ENCODE measurements around the gene DHRS12.

Gene DHRS12, protein sequence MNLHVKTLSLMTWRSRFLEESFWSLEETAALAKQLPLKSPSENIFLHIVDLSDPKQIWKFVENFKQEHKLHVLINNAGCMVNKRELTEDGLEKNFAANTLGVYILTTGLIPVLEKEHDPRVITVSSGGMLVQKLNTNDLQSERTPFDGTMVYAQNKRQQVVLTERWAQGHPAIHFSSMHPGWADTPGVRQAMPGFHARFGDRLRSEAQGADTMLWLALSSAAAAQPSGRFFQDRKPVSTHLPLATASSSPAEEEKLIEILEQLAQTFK

DNA sequence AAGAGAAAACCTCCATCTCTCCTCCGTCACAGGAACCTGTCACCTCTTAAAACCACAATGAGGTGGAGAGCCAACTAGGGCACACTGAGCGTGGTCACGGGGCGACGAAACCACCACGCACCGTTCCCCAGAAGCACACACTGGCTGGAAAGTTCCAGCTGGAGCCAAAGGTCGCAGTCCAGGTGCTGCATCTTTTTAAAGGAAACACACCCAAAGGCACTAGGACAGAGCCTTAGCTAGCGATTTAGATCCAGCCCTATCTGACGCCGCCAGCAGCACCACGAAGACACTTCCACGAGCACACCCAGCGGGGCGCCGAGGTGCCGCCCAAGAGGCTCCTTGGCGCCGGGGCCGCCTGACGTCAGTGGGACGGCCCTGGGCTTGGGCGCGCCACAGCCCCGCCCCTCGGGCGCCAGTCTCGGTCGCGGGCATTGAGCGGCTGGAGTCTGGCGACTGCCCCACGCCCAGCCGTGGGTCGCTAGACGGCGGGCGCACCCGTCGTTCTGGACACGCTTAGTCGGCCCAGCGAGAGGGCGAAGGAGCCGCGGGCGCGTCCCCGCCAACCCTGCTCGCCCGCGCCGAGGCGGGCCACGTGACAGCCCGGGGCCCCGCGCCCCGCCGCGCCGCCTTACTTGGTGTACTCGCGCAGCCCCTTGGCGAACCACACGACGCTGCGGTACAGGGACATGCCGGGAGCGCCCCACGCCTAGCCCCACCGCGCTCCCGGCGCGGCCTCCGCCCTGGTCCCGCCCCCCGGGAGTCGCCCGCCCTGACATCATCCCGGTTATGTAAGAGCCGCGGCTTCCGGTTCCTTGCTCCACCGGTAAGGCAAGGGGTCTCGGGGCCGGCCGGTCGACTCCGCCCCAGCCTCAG is at the start of gene DHRS12:
Gene DHRS12 (minus strand): TSS at position 742 of the 873 bp plus-strand sequence. CDS start 4,504 bp downstream, outside the sequence.
- no peak for DNase-seq (ENCODE audit: low read depth, low spot score)
- H3K27ac ChIP-seq: peak within 1 kb of the TSS; percentile 92

DNA sequence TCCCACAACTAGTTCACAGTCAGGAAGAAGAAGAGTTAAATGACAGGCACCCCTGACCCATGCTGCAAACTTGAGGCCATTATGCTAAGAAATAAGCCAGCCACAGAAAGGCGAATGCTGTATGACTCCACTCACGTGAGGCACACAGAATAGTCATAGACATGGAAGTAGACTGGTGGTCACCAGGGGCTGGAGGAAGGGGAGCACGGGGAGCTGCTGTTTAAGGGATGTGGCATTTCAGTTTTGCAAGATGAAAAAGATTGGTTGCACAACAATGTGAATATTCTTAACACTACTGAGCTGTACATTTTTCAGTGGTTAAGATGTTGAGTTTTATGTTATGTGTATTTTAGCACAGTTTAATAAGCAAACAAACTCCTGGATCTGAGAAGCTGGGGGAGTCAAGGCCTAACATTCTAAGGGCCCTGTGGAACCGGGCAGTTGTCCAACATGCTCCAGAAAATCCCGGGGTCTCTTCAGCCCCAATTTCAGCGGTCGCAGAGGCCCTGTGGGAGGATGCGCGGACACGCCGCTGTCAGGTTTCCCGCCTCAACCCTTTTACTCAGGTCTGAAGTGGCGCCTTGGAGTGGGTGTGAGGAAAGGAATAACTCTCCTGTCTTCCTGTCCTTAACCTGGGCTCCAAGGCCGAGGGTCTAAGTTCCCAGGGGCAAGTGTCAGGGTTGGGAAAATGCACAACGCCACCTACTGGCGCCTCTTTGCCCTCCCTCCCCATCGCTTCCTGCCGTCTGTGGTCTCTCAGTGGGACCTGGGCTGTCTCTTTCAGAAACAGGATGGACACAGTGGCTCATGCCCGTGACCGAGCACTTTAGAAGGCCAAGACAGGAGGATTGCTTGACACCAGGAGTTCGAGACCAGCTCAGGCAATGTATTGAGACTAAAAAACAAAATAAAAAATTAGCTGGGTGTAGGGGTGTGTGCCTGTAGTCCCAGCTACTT is 45.5 kb upstream of the DHRS12 start:
- DNase-seq (ENCODE audit: low read depth, low spot score): no peak
- H3K27ac ChIP-seq: no peak overlapping the region

- no peak for DNase-seq (ENCODE audit: low read depth, low spot score)
- no peak overlapping the region for H3K27ac ChIP-seq
Observed at GRCh38 chr13:51848674-51849073, 44.7 kb upstream of the DHRS12 start.

- no peak for DNase-seq (ENCODE audit: low read depth, low spot score)
- no peak overlapping the region for H3K27ac ChIP-seq
Observed at GRCh38 chr13:51846756-51847155, 42.8 kb upstream of the DHRS12 start.

GRCh38 chr13:51845574-51846318 is 41.8 kb upstream of the DHRS12 start:
- no peak overlapping the region for H3K27ac ChIP-seq
- DNase-seq (ENCODE audit: low read depth, low spot score): no peak

DNA sequence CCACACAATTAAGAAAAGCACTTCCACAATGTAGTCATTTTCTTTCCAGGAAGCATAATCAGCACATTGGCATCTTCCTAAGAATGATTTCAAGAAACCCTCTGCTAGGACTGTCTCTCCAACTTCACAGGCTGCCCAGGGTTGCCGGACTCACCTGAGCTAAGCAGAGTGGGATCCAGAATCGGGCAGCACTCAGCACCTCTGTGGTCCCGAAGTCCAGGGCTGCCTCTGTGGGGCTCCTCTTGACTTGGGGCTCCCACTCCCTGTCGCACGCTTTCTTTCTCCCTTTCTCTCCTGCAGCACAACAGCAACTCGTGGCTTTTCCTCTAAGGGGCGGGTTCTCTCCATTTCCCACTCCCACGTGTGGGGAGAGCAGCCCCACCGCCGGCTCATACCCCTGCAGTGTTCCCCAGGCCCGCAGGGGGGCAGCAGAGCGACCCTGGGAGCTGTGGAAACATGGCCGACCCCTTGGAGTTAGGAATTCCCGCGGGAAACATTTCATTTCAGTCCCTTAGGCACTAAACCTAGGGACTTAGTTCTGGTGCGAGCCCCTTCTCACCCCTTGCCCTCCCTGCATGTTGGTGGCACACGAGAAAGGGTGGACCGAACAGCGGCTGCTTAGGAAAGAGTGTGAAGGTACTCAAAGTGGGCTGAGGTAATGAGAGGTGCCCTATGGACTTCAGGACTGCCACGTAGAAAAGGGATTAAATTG is 41.1 kb upstream of the DHRS12 start, which contains the start of gene TMEM272:
Gene TMEM272 (minus strand): TSS at position 316 of the 712 bp plus-strand sequence. CDS start 6,647 bp downstream, outside the sequence.
- no peak within 1 kb of the TSS for H3K27ac ChIP-seq
- no peak for DNase-seq (ENCODE audit: low read depth, low spot score)

DNA sequence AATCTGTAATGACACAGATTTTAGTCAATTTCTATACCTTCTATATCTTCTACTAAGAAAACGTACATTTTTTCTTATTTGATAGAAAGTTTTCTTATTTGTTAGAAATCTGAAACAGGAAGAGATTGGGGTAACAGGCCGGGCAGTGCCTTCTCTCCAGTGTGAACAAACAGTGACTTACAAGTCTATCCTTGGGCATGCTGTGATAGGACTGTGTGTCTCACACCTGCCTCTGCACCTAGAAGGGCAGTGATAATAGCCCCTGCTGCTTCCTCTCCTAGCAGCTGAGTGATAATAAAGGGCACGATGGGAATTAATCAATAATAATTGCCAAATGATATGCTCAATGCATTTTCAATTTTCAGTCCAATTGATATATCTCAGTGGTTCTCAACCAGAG is 39.6 kb upstream of the DHRS12 start:
- DNase-seq (ENCODE audit: low read depth, low spot score): no peak
- no peak overlapping the region for H3K27ac ChIP-seq

- DNase-seq (ENCODE audit: low read depth, low spot score): no peak
- no peak overlapping the region for H3K27ac ChIP-seq
Observed at GRCh38 chr13:51841732-51842131, 37.8 kb upstream of the DHRS12 start.

GRCh38 chr13:51840917-51841316 is 37.0 kb upstream of the DHRS12 start:
- H3K27ac ChIP-seq: no peak overlapping the region
- DNase-seq (ENCODE audit: low read depth, low spot score): no peak

DNA sequence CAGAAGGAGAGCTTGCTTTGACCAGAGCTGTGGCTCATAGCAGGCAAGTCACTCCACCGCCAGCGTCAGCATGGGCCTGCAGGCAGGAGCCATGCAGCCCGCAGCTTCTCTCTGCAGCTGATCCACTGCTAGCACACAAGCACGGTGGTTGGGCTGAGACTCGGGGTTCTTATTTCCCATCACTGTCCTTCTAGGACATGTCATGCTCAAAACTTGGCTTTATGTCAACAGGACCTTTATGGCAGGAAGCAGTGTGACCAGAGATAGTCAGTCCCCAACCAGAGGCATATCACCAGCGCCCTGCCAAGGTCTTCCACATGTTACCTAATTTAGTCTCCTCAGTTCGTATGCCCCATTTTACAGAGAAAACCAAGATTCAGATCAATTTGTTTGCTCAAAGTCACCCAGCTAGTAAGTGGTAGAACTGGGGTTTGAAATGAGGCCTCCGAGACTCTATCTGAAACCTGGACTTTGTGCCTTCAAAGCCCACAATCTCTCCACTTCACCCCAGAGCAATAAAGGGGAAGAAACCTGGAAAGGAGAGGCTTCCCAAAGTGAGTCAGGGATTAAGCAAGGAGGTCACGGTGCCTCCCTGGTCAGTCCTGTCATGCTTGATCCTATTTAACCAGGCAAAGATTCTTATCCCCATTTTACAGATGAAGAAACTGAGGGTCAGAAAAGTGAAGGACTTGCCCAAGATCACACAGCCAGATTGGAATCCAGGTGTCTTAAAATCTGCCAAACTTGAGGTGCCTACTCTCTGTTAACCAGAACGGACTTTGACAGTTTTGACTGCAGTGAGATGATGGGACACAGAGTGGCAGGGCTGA is 36.0 kb upstream of the DHRS12 start:
- DNase-seq (ENCODE audit: low read depth, low spot score): no peak
- no peak overlapping the region for H3K27ac ChIP-seq

- DNase-seq (ENCODE audit: low read depth, low spot score): no peak
- H3K27ac ChIP-seq: no peak overlapping the region
Observed at GRCh38 chr13:51838240-51838846, 34.4 kb upstream of the DHRS12 start.

DNA sequence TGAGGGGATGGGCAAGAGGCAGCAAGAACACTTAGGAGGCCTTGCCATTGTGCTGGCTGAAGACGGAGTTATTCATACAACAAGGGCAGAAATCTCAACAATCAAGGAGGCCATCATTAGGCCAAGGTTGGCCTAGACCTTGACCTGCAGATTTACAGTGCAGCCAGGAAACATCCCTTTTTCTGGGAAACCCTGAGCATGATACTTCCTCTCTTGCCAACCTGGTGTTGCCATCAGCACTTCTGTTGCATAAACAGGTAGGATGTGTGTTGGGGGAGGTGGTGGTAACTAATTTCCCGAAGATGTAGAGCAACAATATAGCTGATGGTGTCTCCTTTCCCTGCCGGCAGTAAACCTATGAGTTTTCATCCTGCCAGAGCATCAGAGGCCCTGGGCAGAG is 33.1 kb upstream of the DHRS12 start:
- DNase-seq (ENCODE audit: low read depth, low spot score): no peak
- no peak overlapping the region for H3K27ac ChIP-seq

DNA sequence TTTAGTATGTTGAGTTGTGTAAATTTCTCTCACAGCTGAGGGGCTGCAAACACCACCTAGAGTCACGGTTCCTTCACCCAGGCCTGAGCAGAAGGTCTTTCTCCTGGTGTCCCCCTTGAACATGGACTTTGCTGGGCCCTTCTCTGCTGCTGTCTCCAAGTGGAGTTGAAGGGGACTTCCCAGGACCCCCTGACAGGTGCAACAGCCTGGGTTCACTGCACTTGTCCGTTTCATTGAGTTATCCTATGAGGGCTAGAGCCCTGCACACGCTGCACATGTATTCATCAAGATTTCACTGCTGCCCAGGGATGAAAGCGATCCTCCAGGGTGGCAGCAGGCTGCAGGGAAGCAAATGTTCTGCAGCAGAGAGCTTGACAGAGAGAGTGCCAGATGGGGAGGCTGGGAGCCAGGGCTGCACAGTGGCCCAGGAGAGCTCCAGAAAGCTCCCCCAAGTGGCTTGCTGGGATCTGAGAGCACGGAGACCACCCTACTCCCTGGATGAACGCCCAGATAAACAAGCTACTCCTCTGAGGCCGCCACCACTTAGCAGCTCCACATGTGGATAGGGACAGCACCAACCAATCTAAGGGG is 30.7 kb upstream of the DHRS12 start:
- DNase-seq (ENCODE audit: low read depth, low spot score): no peak
- H3K27ac ChIP-seq: no peak overlapping the region

DNA sequence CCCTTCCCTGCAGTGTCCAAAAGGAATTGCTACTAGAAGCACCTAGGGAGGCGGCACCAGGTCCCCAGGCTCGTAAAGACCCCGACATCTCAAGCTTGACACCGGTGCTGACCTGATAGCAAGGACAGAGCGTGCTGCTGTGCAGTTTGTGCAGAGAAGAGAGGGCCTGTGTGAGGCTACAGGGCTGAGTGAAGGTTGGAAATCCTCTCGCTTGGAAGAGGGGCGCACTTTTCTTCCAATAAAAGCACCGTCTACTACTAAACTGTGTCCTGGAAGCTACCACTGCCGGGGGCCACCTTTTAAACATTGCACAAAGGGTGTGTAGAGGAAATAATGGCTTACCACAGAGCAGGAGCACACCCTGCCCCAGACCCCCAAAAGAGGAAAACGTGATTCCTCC is 30.0 kb upstream of the DHRS12 start:
- H3K27ac ChIP-seq: no peak overlapping the region
- no peak for DNase-seq (ENCODE audit: low read depth, low spot score)

DNA sequence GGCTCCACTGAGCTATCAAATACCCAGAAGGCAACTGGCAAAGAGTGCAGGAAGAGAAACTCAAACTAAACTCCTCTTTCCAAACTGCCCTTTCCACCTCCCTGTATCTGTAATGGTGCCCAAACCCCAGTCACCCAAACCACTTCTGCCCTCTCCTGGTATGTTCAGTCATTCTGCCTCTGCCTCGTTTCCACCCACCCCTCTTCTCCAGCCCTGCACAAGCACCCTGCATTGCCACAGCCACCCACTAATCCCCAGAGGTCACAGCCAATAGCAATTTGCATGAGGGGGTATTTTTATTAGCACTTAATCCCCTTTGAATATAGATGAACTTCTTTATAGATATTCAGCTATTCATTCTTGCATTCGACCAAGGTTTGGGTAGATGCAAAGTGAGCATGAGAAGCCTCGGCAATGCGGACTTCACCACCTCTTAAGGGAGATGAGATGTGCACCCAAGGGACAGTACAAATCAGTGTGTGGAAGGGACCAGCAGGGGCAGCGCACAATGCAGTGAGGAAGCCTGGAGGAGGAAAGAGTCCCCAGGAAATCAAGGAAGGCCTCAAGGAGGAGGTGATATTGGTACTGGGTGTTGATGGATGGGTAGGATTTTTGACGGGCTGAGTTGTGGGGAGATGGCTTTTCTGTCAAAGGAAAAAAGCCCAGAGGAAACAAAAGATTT is 28.6 kb upstream of the DHRS12 start:
- no peak overlapping the region for H3K27ac ChIP-seq
- no peak for DNase-seq (ENCODE audit: low read depth, low spot score)

DNA sequence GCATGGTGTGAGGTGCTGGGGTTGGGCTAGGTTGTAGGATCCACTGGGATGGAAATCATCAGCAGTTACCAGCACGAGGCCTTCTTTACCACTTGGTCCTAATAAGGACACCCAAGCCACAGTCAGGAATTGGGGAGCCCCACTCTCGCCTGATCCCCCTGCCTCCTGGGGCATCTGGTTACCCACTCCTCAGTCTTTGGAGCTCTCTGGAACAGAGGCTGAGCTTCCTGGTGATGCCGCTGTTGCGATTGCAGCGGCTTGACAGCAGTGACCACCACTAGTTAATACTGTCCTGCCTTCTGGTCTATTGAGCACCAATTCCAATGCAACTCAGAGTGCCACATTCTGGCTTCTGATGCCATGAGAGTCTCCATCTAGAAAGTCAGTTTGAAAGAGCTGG is 27.6 kb upstream of the DHRS12 start:
- DNase-seq (ENCODE audit: low read depth, low spot score): no peak
- H3K27ac ChIP-seq: no peak overlapping the region

GRCh38 chr13:51829568-51829899 is 25.6 kb upstream of the DHRS12 start:
- H3K27ac ChIP-seq: no peak overlapping the region
- DNase-seq (ENCODE audit: low read depth, low spot score): no peak
